Ishikawa (cell line): ENCODE data around the gene KMT2E.

ENCODE experiments used
- CEBPB ChIP-seq: IDR thresholded peaks from 2 replicates; pipeline ENCODE4 v1.6.1; 2012
- EP300 ChIP-seq: IDR thresholded peaks from 2 replicates; pipeline ENCODE4 v1.6.1; 2012; ENCODE audit warnings: borderline replicate concordance
- TAF1 ChIP-seq: IDR thresholded peaks from 2 replicates; pipeline ENCODE4 v1.6.1; 2012; ENCODE audit warnings: low read depth, mild to moderate bottlenecking
- TCF12 ChIP-seq: IDR thresholded peaks from 2 replicates; pipeline ENCODE4 v1.6.1; 2012; ENCODE audit warnings: low read depth
- ZBTB7A ChIP-seq: IDR thresholded peaks from 2 replicates; pipeline ENCODE4 v1.6.1; 2012; ENCODE audit warnings: low read depth
- TF ChIP-seq, protein P1 (sequence below): IDR thresholded peaks from 2 replicates; pipeline ENCODE4 v1.6.1; 2012; ENCODE audit warnings: low read depth, mild to moderate bottlenecking

DNA sequence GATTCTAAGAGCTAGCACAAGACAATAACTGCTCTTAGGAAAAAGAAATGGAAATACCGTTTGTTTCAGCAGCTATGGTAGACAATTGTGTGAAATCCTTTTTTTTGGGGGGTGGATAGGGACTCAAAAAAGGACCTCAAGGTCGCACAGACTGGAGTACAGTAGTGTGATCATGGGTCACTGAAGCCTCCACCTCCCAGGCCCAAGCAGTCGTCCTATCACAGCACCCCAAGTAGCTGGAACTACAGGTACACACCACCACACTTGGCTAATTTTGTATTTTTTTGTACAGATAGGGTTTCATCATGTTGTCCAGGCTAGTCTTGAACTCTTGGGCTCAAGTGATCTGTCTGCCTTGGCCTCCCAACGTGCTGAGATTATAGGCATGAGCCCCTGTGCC lies 33.9 kb downstream of the KMT2E start:
- TF ChIP-seq, protein P1, sequence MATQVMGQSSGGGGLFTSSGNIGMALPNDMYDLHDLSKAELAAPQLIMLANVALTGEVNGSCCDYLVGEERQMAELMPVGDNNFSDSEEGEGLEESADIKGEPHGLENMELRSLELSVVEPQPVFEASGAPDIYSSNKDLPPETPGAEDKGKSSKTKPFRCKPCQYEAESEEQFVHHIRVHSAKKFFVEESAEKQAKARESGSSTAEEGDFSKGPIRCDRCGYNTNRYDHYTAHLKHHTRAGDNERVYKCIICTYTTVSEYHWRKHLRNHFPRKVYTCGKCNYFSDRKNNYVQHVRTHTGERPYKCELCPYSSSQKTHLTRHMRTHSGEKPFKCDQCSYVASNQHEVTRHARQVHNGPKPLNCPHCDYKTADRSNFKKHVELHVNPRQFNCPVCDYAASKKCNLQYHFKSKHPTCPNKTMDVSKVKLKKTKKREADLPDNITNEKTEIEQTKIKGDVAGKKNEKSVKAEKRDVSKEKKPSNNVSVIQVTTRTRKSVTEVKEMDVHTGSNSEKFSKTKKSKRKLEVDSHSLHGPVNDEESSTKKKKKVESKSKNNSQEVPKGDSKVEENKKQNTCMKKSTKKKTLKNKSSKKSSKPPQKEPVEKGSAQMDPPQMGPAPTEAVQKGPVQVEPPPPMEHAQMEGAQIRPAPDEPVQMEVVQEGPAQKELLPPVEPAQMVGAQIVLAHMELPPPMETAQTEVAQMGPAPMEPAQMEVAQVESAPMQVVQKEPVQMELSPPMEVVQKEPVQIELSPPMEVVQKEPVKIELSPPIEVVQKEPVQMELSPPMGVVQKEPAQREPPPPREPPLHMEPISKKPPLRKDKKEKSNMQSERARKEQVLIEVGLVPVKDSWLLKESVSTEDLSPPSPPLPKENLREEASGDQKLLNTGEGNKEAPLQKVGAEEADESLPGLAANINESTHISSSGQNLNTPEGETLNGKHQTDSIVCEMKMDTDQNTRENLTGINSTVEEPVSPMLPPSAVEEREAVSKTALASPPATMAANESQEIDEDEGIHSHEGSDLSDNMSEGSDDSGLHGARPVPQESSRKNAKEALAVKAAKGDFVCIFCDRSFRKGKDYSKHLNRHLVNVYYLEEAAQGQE: no peak
- no peak for TF ChIP-seq TAF1
- TF ChIP-seq EP300: no peak
- no peak for TF ChIP-seq CEBPB
- TF ChIP-seq ZBTB7A: no peak
- TF ChIP-seq TCF12: no peak
